KMS-11 (cell line): ENCODE results near the gene MAML3.

ENCODE experiments used
- H2AFZ ChIP-seq: fragments of 200-600 bp; sonication (generic); 2 replicates; pipeline ENCODE4 v1.6.1; 2016; ENCODE audit warnings: antibody characterized with exemption, mixed run types, low read depth
- H3K27ac ChIP-seq: fragments of 200-600 bp; sonication (generic); 2 replicates; pipeline ENCODE4 v1.6.1; 2016; ENCODE audit warnings: mild to moderate bottlenecking, mixed run types
- H3K27me3 ChIP-seq: fragments of 200-600 bp; sonication (generic); 2 replicates; pipeline ENCODE4 v1.6.1; 2017; ENCODE audit warnings: mild to moderate bottlenecking, low read depth, mixed run types, moderate library complexity; ENCODE audit not compliant: insufficient read depth
- H3K36me3 ChIP-seq: fragments of 200-600 bp; sonication (generic); 2 replicates; pipeline ENCODE4 v1.6.1; 2017; ENCODE audit warnings: mild to moderate bottlenecking, mixed run types; ENCODE audit not compliant: insufficient read depth
- H3K4me1 ChIP-seq: fragments of 200-600 bp; sonication (generic); 2 replicates; pipeline ENCODE4 v1.6.1; 2016; ENCODE audit warnings: mild to moderate bottlenecking, low read depth, mixed run types; ENCODE audit not compliant: poor library complexity, severe bottlenecking
- H3K4me2 ChIP-seq: fragments of 200-600 bp; sonication (generic); 2 replicates; pipeline ENCODE4 v1.7.0; 2016; ENCODE audit warnings: mild to moderate bottlenecking, mixed run types
- H3K4me3 ChIP-seq: fragments of 200-600 bp; sonication (generic); IDR thresholded peaks from 2 replicates; pipeline ENCODE4 v1.6.1; 2017; ENCODE audit warnings: low read depth, low read length, mixed read lengths; ENCODE audit not compliant: insufficient read depth
- H3K79me2 ChIP-seq: fragments of 200-600 bp; sonication (generic); 2 replicates; pipeline ENCODE4 v1.6.1; 2016; ENCODE audit warnings: low read depth, mixed run types; ENCODE audit not compliant: insufficient read depth
- H3K9ac ChIP-seq: fragments of 200-600 bp; sonication (generic); 2 replicates; pipeline ENCODE4 v1.6.1; 2016; ENCODE audit warnings: mild to moderate bottlenecking, mixed run types
- H4K20me1 ChIP-seq: fragments of 200-600 bp; sonication (generic); 2 replicates; pipeline ENCODE4 v1.6.1; 2016; ENCODE audit warnings: mild to moderate bottlenecking, mixed run types; ENCODE audit not compliant: insufficient read depth
- CTCF ChIP-seq: fragments of 200-600 bp; sonication (generic); conservative IDR thresholded peaks from 2 replicates; pipeline ENCODE4 v1.6.1; 2017; ENCODE audit warnings: low read depth, mild to moderate bottlenecking, antibody characterized with exemption, low read length, moderate library complexity, mixed read lengths

Gene MAML3

GRCh38 chr4:139933104-139933503 is 220.9 kb downstream of the MAML3 start:
- Histone ChIP-seq H3K4me3 (no peak overlapping the region), H3K27me3 (no peaks in the 10 kb centered on the region), H3K36me3 (no peaks in the 10 kb centered on the region), H3K27ac (no peak overlapping the region), H3K4me1 (no peaks in the 10 kb centered on the region), H4K20me1 (no peaks in the 10 kb centered on the region), H3K79me2 (no peaks in the 10 kb centered on the region), H3K4me2 (no peak overlapping the region), H2AFZ (no peak overlapping the region), H3K9ac (no peak overlapping the region)
- TF ChIP-seq CTCF = no peak

- no peak overlapping the region for H3K4me2 ChIP-seq
- no peak for TF ChIP-seq CTCF
- H4K20me1 ChIP-seq = no peaks in the 10 kb centered on the region
Measured at GRCh38 chr4:139924782-139925181, 229.2 kb downstream of the MAML3 start.

GRCh38 chr4:139922406-139923024 is 231.5 kb downstream of the MAML3 start:
- Histone ChIP-seq H2AFZ (no peak overlapping the region), H3K36me3 (no peaks in the 10 kb centered on the region), H3K4me2 (no peak overlapping the region), H4K20me1 (no peaks in the 10 kb centered on the region), H3K79me2 (no peaks in the 10 kb centered on the region), H3K27me3 (no peaks in the 10 kb centered on the region), H3K4me1 (no peaks in the 10 kb centered on the region), H3K4me3 (no peak overlapping the region), H3K27ac (no peak overlapping the region), H3K9ac (no peak overlapping the region)
- TF ChIP-seq CTCF = no peak

More at GRCh38 chr4:139924782-139925181, 229.2 kb downstream of the MAML3 start:
- Histone ChIP-seq H3K36me3 (no peaks in the 10 kb centered on the region), H3K79me2 (no peaks in the 10 kb centered on the region), H3K27me3 (no peaks in the 10 kb centered on the region), H3K4me3 (no peak overlapping the region), H3K27ac (no peak overlapping the region), H3K9ac (no peak overlapping the region), H3K4me1 (no peaks in the 10 kb centered on the region), H2AFZ (no peak overlapping the region)

- H3K79me2 ChIP-seq = no peaks in the 10 kb centered on the region
- no peaks in the 10 kb centered on the region for H3K4me1 ChIP-seq
- no peak overlapping the region for H3K9ac ChIP-seq
- H3K27ac ChIP-seq = no peak overlapping the region
- no peaks in the 10 kb centered on the region for H3K27me3 ChIP-seq
- H3K36me3 ChIP-seq = no peaks in the 10 kb centered on the region
- H4K20me1 ChIP-seq = no peaks in the 10 kb centered on the region
- no peak overlapping the region for H2AFZ ChIP-seq
- H3K4me2 ChIP-seq = no peak overlapping the region
- no peak overlapping the region for H3K4me3 ChIP-seq
- TF ChIP-seq CTCF = no peak
Measured at GRCh38 chr4:139921429-139922184, 232.4 kb downstream of the MAML3 start.
